ENCODE results near the gene NXPH2.

NXPH2 gene

GRCh38 chr2:138730497-138731030 lies 49.6 kb downstream of the NXPH2 start:
- Mint-ChIP-seq H3K27ac (no peak overlapping the region), H3K27me3 (ENCODE audit: low read depth, poor library complexity) (no peaks in the 10 kb centered on the region), H3K36me3 (ENCODE audit: low read depth) (no peaks in the 10 kb centered on the region), H3K9me3 (peaks cover 14% of the 10 kb centered on the region), H3K4me1 (no peaks in the 10 kb centered on the region), H3K4me3 (no peak overlapping the region)
- TF ChIP-seq CTCF (IDR thresholded peaks at IDR 0.05) = no peak
- DNase-seq = no peak

DNA sequence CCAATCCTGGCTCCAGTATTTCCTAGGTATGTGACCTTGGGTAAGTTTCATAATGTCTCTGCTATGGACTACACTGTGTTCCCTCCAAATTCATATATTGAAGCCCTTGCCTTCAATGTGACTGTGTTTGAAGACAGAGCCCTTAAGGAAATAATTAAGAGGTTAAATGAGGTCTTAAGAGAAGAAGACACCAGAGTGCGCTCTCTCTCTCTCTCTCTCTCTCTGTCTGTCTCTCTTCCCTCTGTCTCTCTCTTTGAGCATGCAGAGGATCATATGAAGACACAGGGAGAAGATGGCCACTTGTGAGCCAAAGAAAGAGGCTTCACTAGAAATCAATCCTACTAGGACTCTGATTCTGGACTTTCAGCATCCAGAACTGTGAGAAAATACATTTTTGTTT lies 52.2 kb downstream of the NXPH2 start:
- Mint-ChIP-seq H3K9me3 (no peaks in the 10 kb centered on the region), H3K4me3 (no peak overlapping the region), H3K36me3 (ENCODE audit: low read depth) (no peaks in the 10 kb centered on the region), H3K27me3 (ENCODE audit: low read depth, poor library complexity) (no peaks in the 10 kb centered on the region), H3K27ac (no peak overlapping the region), H3K4me1 (peaks cover 1% of the 10 kb centered on the region)
- no peak for TF ChIP-seq CTCF (IDR thresholded peaks at IDR 0.05)
- DNase-seq = no peak

DNA sequence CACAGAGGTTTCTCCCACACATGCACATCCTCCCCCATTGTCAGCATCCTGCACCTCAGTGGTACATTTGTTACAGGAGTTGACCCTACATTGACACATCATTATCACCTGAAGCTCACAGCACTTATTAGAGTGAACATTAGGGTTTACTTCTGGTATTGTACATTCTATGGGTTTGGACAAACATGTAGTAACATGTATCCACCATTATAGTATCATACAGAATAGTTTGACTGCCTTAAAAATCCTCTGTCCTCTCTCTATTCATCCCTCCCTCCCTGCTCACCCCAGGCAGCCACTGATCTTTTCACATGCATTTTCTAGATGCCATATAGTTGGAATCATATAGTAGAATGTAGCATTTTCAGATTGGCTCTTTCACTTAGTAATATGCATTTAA lies 53.5 kb downstream of the NXPH2 start:
- peak overlapping the region; percentile 13 for H3K27ac Mint-ChIP-seq
- H3K4me1 Mint-ChIP-seq = peaks cover 8% of the 10 kb centered on the region
- no peaks in the 10 kb centered on the region for H3K36me3 Mint-ChIP-seq (ENCODE audit: low read depth)
- no peak for DNase-seq
- no peak for TF ChIP-seq CTCF (IDR thresholded peaks at IDR 0.05)
- no peak overlapping the region for H3K4me3 Mint-ChIP-seq
- H3K27me3 Mint-ChIP-seq (ENCODE audit: low read depth, poor library complexity) = no peaks in the 10 kb centered on the region
- no peaks in the 10 kb centered on the region for H3K9me3 Mint-ChIP-seq

DNA sequence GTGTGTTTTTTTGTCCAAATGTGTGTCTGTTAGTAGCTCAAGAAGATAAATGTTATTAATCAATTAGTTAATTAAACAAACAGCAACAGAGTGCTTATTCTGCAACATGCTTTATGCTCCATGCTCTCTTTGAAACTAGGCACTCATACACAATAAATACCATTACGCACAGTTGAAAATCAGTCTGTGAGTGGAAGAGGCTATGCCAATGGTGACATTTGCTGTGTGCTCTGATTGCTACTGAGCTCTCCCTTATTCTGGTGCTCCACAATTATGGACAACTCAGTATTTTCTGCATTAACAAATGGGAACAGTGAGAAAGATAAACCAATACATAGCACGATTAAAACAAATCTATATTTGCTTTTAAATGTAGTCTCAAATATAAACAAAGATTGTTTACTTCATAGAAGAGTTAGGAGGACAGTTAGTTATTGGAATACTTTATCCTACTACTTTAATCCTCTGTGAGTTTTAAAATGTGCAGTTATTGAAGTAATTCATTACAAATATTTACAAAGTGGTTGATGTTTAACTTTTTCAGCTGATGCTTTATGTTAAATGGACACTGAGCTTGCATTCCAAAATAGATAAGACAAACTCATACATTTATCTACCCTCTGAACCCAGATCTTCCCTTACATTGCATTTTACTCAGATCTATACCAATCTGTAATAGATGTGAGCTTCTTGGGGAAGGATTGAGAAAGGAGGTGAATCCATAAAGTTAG lies 55.3 kb downstream of the NXPH2 start:
- H3K27me3 Mint-ChIP-seq (ENCODE audit: low read depth, poor library complexity) = no peaks in the 10 kb centered on the region
- H3K4me3 Mint-ChIP-seq = no peak overlapping the region
- peaks cover 16% of the 10 kb centered on the region for H3K4me1 Mint-ChIP-seq
- H3K9me3 Mint-ChIP-seq = no peaks in the 10 kb centered on the region
- no peak for TF ChIP-seq CTCF (IDR thresholded peaks at IDR 0.05)
- DNase-seq = no peak
- no peak overlapping the region for H3K27ac Mint-ChIP-seq
- no peaks in the 10 kb centered on the region for H3K36me3 Mint-ChIP-seq (ENCODE audit: low read depth)

- Mint-ChIP-seq H3K9me3 (no peaks in the 10 kb centered on the region), H3K27me3 (ENCODE audit: low read depth, poor library complexity) (no peaks in the 10 kb centered on the region), H3K4me1 (peaks cover 16% of the 10 kb centered on the region), H3K27ac (no peak overlapping the region), H3K36me3 (ENCODE audit: low read depth) (no peaks in the 10 kb centered on the region), H3K4me3 (no peak overlapping the region)
- no peak for DNase-seq
- no peak for TF ChIP-seq CTCF (IDR thresholded peaks at IDR 0.05)
Observed at GRCh38 chr2:138724327-138724726, 55.9 kb downstream of the NXPH2 start.

Data from nephron progenitor cell (in vitro differentiated cells).